ENCODE data around the gene ABCF2.

DNA sequence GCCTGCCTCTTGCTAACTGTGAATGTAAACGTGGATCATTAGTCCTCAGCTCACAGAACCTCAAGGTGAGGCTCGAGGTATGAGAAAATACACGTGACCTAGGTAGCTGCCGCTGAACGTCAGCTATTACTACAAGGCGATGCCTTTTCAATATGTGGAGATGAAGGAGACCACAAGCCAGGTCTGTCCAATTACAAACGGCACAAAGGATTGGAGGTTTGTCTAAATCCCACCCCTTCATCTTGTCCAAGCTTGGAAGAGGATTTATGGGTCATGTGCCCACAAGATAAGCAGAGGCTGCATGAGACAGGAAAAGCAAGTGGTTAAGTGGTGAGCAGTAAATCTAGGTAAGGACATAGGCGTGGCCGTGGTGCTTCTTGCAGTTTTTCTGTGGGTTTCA, 20.1 kb downstream of the ABCF2 start:
- TF ChIP-seq, protein P1, sequence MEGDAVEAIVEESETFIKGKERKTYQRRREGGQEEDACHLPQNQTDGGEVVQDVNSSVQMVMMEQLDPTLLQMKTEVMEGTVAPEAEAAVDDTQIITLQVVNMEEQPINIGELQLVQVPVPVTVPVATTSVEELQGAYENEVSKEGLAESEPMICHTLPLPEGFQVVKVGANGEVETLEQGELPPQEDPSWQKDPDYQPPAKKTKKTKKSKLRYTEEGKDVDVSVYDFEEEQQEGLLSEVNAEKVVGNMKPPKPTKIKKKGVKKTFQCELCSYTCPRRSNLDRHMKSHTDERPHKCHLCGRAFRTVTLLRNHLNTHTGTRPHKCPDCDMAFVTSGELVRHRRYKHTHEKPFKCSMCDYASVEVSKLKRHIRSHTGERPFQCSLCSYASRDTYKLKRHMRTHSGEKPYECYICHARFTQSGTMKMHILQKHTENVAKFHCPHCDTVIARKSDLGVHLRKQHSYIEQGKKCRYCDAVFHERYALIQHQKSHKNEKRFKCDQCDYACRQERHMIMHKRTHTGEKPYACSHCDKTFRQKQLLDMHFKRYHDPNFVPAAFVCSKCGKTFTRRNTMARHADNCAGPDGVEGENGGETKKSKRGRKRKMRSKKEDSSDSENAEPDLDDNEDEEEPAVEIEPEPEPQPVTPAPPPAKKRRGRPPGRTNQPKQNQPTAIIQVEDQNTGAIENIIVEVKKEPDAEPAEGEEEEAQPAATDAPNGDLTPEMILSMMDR (IDR thresholded peaks at IDR 0.05 in 8 of 11, conservative IDR thresholded peaks at IDR 0.05 in 3 of 11), result no peak
- no peak for TF ChIP-seq POLR2A (IDR thresholded peaks at IDR 0.05)

All from spleen (tissue), 7 donors.